Endodermal cell (in vitro differentiated cells): ENCODE measurements around the gene JUNB. TPM values are rescaled to one million over a fixed set of nuclear protein-coding genes. Genes with fewer than 3 reads are reported as not detected.
"Not testable (repeated sequence)": the region's sequence is repeated elsewhere in the genome, so short reads cannot be mapped to it uniquely, and the experiment has no call there.

Source experiments
- DNase-seq: peaks from one replicate; pipeline ENCODE4 v3.0.0-alpha.2; 2017
- H3K27ac ChIP-seq: 2 replicates; pipeline ENCODE4 v1.5.1; 2013; ENCODE audit warnings: mild to moderate bottlenecking, low read depth, low read length, moderate library complexity
- H3K27me3 ChIP-seq: 2 replicates; pipeline ENCODE4 v1.6.1; 2013; ENCODE audit warnings: mild to moderate bottlenecking, low read length, moderate library complexity; ENCODE audit not compliant: insufficient read depth, control insufficient read depth, poor library complexity, severe bottlenecking
- H3K36me3 ChIP-seq: 2 replicates; pipeline ENCODE4 v1.7.0; 2013; ENCODE audit warnings: mild to moderate bottlenecking, low read length, moderate library complexity; ENCODE audit not compliant: control insufficient read depth, insufficient read depth
- H3K4me1 ChIP-seq: one replicate; pipeline ENCODE4 v1.7.0; 2013; ENCODE audit warnings: low read length; ENCODE audit not compliant: control insufficient read depth, insufficient read depth
- H3K4me3 ChIP-seq: 2 replicates; pipeline ENCODE4 v1.5.1; 2013; ENCODE audit warnings: mild to moderate bottlenecking, low read length, moderate library complexity
- H3K9ac ChIP-seq: 2 replicates; pipeline ENCODE4 v1.6.1; 2013; ENCODE audit warnings: mild to moderate bottlenecking, low read length, moderate library complexity; ENCODE audit not compliant: poor library complexity, severe bottlenecking; ENCODE audit errors: extremely low read depth
- H3K9me3 ChIP-seq: 2 replicates; pipeline ENCODE4 v1.6.1; 2013; ENCODE audit warnings: mild to moderate bottlenecking, low read length, moderate library complexity; ENCODE audit not compliant: control insufficient read depth
- H3K27ac Mint-ChIP-seq: 2 replicates; pipeline ENCODE4 v1.8.0; 2020; ENCODE audit warnings: mixed read lengths
- H3K27me3 Mint-ChIP-seq: 2 replicates; pipeline ENCODE4 v1.8.0; 2021; ENCODE audit warnings: mild to moderate bottlenecking, mixed read lengths; ENCODE audit not compliant: insufficient read depth
- H3K36me3 Mint-ChIP-seq: 2 replicates; pipeline ENCODE4 v1.8.0; 2020; ENCODE audit warnings: low read depth, mixed read lengths
- H3K4me1 Mint-ChIP-seq: 2 replicates; pipeline ENCODE4 v1.8.0; 2020; ENCODE audit warnings: mixed read lengths
- H3K4me3 Mint-ChIP-seq: 2 replicates; pipeline ENCODE4 v1.8.0; 2020; ENCODE audit warnings: mild to moderate bottlenecking, moderate library complexity, mixed read lengths
- H3K9me3 Mint-ChIP-seq: 2 replicates; pipeline ENCODE4 v1.8.0; 2020; ENCODE audit warnings: mild to moderate bottlenecking, mixed read lengths
- CTCF ChIP-seq: fragments of 200-600 bp; sonication (generic); conservative IDR thresholded peaks from 2 replicates; pipeline ENCODE4 v1.5.0; 2021; ENCODE audit warnings: antibody characterized with exemption, mild to moderate bottlenecking
- whole genome bisulfite sequencing, 2 experiments: methylation state at CpG; one replicate each; pipeline versions ENCODE4 v1.1.5 to v1.1.7; 2013; ENCODE audit warnings: missing lambda C conversion rate in 2 of 2, mixed read lengths in 1 of 2; ENCODE audit not compliant: insufficient coverage in 1 of 2, insufficient read length in 1 of 2; 5-methylcytosine and 5-hydroxymethylcytosine counted together
- total RNA-seq, 2 donors: library from RNA; stranded (reverse); fragmentation: NEBNext Ultra II Directional in 1 of 2; extraction: Animal tissue kit (Norgen Biotek cat#: 25700) in 1 of 2; gene quantifications; 2 replicates in 1 of 2; 3 replicates in 1 of 2; pipeline ENCODE4 v1.2.1, GENCODE V29; 2021

The JUNB gene
- total RNA-seq, 2 donors from 2014 or later: 6.7 to 7.2 TPM

DNA sequence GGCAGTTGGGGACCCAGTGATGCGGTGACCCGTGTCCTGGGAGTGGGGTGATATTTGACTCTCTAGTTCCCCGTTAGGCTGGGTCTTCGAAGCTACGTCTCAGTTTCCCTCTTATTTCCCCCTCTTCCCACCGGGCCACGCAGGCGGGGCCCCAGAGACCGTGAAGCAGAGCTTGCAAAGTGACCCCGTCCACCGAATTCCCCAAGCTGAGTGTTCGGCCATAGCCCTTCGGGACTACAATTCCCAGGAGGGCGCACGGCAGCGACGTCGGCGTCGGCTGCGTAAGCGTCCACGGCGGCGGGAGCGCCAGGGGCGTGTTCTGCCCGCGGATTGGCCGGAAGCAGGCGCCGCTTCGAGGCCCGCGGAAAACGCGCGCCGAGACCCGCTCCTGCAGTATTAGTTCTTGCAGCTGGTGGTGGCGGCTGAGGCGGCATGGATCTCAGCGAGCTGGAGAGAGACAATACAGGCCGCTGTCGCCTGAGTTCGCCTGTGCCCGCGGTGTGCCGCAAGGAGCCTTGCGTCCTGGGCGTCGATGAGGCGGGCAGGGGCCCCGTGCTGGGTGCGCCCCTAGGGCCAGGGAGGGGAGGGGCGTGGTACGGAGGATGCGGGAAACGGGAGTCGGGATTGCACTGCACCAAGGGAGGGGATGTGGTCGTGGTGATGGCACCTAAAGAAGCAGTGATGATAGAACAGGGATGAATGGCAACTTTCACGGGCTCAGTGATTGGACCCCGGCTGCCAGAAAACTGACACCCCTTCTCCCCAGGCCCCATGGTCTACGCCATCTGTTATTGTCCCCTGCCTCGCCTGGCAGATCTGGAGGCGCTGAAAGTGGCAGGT, 15.2 kb downstream of the JUNB start, which contains the start of gene RNASEH2A:
TSS of gene RNASEH2A (plus strand) at position 343 of the 840 bp plus-strand sequence. CDS start at position 433, 90 bp downstream.
- no peak for TF ChIP-seq CTCF
- H3K36me3 Mint-ChIP-seq: peaks cover 19% of the 10 kb centered on the region
- Histone ChIP-seq H3K36me3 (peaks cover 13% of the 10 kb centered on the region), H3K27me3 (no peaks in the 10 kb centered on the region), H3K4me1 (peaks cover 6% of the 10 kb centered on the region), H3K9me3 (no peaks in the 10 kb centered on the region), H3K27ac (no peak within 1 kb of the TSS), H3K9ac (peak within 1 kb of the TSS; percentile 16), H3K4me3 (peak within 1 kb of the TSS; percentile 90)
- no peaks in the 10 kb centered on the region for H3K9me3 Mint-ChIP-seq
- 0 to 5% methylated on average over 36 to 66 of the region's 66 CpGs for WGBS, 2 experiments
- peak; percentile 96 for DNase-seq
- H3K27me3 Mint-ChIP-seq: peaks cover 6% of the 10 kb centered on the region
- H3K27ac Mint-ChIP-seq: peak within 1 kb of the TSS; percentile 95
- H3K4me1 Mint-ChIP-seq: peaks cover 13% of the 10 kb centered on the region
- H3K4me3 Mint-ChIP-seq: peak within 1 kb of the TSS; percentile 88

DNA sequence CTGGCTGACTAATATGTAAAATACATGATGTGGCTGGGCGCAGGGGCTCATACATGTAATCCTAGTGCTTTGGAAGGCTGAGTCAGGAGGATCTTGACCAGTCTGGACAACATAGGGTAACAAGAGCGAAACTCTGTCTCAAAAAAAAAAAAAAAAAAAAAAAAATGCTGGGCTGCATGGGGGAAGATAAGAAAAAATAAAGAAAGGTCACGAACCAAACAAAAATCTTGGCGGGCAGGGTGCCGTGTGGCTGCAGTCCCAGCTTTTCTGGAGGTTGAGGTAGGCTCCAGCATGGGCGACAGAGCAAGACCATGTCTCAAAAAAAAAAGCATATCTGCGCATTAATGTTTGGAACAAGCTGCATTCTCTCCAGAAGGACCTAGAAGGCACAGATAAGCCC, 23.8 kb downstream of the JUNB start:
- Mint-ChIP-seq H3K9me3 (no peaks in the 10 kb centered on the region), H3K27ac (peak overlapping the region; percentile 68), H3K27me3 (no peaks in the 10 kb centered on the region), H3K36me3 (peaks cover 31% of the 10 kb centered on the region), H3K4me1 (no peaks in the 10 kb centered on the region), H3K4me3 (no peak overlapping the region)
- no peak overlapping the region for H3K4me3 ChIP-seq
- no peak overlapping the region for H3K9ac ChIP-seq
- H3K27me3 ChIP-seq: no peaks in the 10 kb centered on the region
- H3K27ac ChIP-seq: no peak overlapping the region
- peaks cover 19% of the 10 kb centered on the region for H3K36me3 ChIP-seq
- TF ChIP-seq CTCF: no peak
- WGBS, 2 experiments: 99 to 100% methylated on average over 5 to 7 of the region's 7 CpGs
- no peaks in the 10 kb centered on the region for H3K9me3 ChIP-seq
- DNase-seq: no peak
- H3K4me1 ChIP-seq: no peaks in the 10 kb centered on the region

DNA sequence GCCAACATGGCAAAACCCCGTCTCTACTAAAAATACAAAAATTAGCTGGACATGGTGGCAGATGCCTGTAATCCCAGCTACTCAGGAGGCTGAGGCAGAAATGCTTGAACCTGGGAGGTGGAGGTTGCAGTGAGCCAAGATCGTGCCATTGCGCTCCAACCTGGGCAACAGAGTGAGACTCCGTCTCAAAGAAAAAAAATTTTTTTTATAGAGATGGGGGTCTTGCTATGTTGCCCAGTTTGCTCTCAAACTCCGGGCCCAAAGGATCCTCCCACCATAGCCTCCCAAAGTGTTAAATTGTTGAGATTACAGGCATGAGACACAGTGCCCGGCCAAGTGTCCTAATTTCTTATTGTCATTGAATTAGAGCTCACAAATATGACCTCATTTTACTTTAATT, 25.9 kb downstream of the JUNB start:
- not testable (repeated sequence) for DNase-seq, H3K9me3 Mint-ChIP-seq, H3K27me3 ChIP-seq, H3K9ac ChIP-seq, H3K27ac ChIP-seq, H3K27ac Mint-ChIP-seq, H3K4me3 Mint-ChIP-seq, H3K27me3 Mint-ChIP-seq, H3K4me3 ChIP-seq, H3K4me1 ChIP-seq, H3K9me3 ChIP-seq, H3K4me1 Mint-ChIP-seq
- peaks cover 24% of the 10 kb centered on the region for H3K36me3 Mint-ChIP-seq
- H3K36me3 ChIP-seq: peaks cover 17% of the 10 kb centered on the region
- WGBS, 2 experiments: 89 to 100% methylated on average over 4 to 6 of the region's 6 CpGs

DNA sequence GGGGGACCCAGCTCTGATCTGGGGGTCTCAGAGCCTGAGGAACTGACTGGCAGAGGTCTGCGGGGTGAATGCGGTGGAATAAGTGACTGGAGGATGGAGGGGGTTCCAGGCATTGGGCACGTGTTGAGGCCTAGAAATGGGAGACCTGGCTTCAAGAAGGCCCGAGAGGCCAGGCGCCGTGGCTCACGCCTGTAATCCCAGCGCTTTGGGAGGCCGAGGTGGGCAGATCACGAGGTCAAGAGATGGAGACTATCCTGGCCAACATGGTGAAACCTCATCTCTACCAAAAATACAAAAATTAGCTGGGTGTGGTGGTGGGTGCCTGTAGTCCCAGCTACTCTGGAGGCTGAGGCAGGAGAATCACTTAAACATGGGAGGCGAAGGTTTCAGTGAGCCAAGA, 26.5 kb downstream of the JUNB start:
- H3K36me3 Mint-ChIP-seq: peaks cover 22% of the 10 kb centered on the region
- H3K27ac Mint-ChIP-seq, H3K4me1 ChIP-seq, H3K4me3 ChIP-seq, H3K9ac ChIP-seq, H3K9me3 Mint-ChIP-seq, DNase-seq, H3K27me3 ChIP-seq, H3K4me3 Mint-ChIP-seq, H3K4me1 Mint-ChIP-seq, H3K9me3 ChIP-seq, H3K27ac ChIP-seq, H3K27me3 Mint-ChIP-seq: not testable (repeated sequence)
- 96 to 100% methylated on average over 7 to 9 of the region's 11 CpGs for WGBS, 2 experiments
- H3K36me3 ChIP-seq: peaks cover 17% of the 10 kb centered on the region
